Tongue (tissue), 2 donors: ENCODE measurements around the gene CPA1. TPM values are rescaled to one million over a fixed set of nuclear protein-coding genes. Genes with fewer than 3 reads are reported as not detected.

ENCODE experiments used
- DNase-seq: peaks from one replicate; pipeline ENCODE4 v3.0.0-alpha.2; 2015
- total RNA-seq: library from RNA; depleted of rRNA; stranded (reverse); fragments of >200 nt; gene quantifications from one replicate; pipeline ENCODE4 v1.2.3, GENCODE V29; 2014

Gene CPA1
- total RNA-seq = 2.9 TPM

- DNase-seq = peak; percentile 58
Measured at GRCh38 chr7:130379921-130380860, at the start of gene CPA1. CPA1 (plus strand) TSS chr7:130380494; CDS start chr7:130380521, 27 bp downstream.

DNA sequence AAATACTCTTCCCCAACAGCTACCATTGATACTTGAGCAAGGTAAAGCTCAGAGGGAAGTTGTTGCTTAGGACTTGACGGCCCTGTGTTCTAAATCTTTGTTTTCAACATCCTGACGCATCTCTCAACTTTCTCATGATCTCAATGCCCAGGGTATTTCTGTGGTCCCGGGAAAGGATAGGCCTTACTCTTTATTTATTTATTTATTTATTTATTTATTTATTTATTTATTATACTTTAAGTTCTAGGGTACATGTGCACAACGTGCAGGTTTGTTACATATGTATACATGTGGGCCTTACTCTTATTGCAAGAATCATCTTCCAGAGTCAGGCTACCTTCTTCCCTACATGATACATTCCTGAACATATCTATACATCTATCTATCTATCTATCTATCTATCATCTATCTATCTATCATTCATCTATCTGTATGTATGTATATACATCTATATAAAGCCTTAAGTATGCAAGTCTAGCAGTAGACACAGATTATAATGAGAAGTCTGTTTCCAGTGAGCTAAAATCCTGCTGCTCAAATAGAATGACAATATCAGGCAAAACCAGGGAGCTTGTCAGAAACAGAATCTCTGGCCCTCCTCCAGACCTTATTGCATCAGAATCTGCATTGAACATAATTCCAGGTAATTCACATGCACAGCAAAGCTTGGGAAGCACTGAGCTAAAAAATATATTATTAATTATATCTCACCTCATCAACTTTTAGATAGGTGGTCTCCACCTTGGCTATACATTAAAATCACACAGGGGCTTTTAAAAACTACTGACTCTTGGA lies 47.8 kb upstream of the CPA1 start:
- no peak for DNase-seq

DNA sequence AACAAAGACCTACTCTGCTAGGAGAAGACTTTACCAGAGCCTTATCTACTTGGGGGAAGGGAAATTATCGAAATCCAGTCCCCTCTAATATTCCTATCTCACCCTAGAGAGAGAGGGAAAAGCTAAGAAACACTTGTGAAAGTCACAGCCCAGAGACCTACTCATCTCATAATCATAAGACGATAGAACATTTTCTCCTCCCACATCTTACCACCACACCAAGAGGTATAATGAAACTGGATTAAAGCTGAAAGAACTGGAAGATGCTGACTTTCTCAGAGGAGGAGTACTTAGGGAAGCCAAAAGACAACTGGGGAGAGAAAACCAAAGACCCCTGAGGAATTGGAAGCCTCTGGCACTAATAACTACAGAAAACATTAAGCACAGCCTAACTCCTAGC lies 46.5 kb upstream of the CPA1 start:
- no peak for DNase-seq

DNA sequence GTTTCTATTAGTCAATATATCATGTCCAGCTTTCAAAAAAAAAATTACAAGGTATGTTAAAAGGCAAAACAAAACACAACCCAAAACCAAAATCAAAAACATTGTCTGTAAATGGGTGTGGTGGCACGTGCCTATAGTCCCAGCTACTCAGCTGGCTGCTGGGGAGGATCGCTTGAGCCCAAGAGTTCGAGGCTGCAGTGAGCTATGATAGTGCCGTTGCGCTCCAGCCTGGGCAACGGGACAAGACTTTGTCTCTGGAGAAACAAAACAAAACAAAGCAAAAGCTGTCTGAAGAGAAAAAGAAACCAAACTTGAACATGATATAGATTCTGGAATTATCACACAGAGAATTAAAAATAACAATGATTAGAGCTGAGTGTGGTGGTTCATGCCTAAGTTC lies 46.0 kb upstream of the CPA1 start:
- peak; percentile 69 for DNase-seq

GRCh38 chr7:130337410-130337971 lies 42.8 kb upstream of the CPA1 start:
- DNase-seq = no peak

- DNase-seq = no peak
Measured at GRCh38 chr7:130338233-130338632, 42.1 kb upstream of the CPA1 start.

DNA sequence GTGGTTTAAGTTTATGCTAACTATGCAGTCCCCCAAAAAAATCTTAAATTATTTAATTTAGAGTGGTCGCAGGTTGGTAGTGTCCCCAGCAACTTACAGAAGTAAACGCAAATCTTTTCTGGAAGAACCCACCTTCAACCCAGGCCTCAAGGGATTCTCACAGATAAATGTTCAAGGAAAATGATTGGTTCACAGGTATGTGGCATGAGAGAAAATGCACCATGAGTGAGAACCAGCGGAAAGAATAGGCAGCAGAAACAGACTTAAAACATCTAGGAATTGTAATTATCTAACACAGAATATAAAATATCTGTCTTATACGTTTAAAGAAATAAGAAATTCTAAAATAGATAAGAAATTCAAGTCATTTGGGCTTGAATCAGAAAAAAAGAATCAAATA lies 38.4 kb upstream of the CPA1 start:
- no peak for DNase-seq

DNA sequence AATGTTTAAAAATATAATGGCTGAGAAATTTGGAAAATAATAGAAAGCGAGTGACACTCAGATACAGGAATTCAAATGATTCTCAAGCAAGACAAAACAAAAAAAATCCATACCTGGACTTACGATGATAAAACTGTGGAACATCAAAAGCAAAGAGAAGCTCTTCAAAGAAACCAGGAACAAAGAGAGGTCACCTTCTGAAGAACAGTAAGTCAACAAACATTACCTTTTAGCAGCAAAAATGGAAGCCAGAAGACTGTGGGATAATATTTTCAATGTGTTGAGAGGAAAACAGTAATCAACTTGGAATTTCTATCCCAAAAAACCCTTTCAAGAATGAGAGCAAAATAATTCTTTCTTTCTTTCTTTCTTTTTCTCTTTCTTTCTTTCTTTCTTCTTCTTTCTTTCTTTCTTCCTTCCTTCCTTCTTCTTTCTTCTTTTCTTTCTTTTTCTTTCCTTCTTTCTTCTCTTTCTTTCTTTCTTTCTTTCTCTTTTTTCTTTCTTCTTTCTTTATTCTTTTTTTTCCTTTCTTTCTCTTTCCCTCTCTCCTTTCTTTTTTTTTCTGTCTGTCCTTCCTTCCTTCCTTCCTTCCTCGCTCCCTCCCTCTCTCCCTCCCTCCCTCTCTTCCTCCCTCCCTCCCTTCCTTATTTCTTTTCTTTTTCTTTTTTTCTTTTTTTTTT lies 37.5 kb upstream of the CPA1 start:
- DNase-seq = no peak

DNA sequence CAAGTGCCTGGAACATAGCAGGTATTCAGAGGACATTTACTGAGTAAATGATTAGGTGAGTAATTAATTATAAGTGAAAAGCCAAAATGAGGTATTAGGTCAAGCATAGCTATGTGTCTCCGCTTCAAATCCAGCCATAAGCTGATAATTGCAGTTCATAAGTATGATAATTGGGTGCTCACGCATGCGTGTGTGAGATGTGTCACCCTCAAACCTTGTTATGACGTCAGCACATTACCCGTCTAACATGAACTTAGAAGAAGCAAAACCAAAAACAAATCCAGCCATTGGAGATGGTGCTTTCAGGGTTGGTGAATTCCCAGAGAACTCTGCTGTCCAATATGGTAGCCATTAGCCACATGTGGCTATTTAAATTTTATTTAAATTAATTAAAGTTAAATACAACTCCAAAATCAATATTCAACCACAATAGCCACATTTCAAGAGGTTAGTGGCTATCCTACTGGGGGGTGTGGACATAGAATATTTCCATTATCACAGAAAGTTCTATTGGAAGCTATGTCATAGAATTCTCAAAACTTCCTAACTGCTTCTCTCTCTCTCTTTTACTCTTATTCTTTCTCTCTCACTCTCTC lies 35.9 kb upstream of the CPA1 start, which contains the start of gene CPA5:
Gene CPA5, plus strand, starts transcription at position 546 of the 596 bp plus-strand sequence. CDS start 1,670 bp downstream, outside the sequence.
- DNase-seq = no peak

- DNase-seq = peak; percentile 91
Measured at GRCh38 chr7:130345136-130345535, 35.2 kb upstream of the CPA1 start.

DNA sequence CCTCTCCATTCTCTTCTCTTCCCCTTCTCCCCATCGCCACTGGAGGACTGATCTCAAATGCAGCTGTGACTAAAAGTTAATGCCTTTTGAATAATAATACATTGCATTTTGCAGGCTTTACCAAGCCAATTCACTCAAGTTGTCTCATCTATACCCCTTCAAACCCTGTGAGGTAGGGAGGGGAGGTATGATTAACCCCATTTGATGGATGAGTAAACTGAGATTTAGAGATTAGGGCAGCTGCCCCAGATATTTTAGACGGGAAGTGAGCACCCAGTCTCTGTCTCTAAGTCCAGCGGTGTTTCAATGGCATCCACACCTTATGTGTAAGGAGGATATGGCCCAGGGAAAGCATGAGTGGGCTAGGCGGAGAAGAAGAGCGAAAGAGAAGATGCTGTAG lies 34.6 kb upstream of the CPA1 start:
- no peak for DNase-seq

- DNase-seq = no peak
Measured at GRCh38 chr7:130346177-130346905, 34.0 kb upstream of the CPA1 start.

DNA sequence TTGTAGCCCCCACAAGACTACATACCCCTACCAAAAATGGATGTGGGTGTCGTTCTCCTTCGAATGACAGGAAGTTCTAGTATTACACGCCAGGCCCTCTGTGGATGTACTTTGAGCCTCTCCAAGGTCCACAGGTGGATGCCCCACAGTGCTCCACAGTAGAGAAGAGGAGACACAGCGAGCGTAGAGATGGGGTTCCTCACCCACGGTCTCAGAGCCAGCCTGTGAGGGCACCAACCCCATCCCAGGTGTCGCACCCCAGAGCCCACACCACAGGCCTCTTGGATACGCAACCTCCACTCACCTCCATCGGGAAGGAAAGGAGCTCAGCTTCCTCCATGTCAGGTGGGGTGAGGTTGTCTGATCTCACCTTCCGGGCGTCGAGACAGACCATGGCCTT lies 33.4 kb upstream of the CPA1 start:
- DNase-seq = no peak

- DNase-seq = no peak
Measured at GRCh38 chr7:130349911-130350782, 30.1 kb upstream of the CPA1 start.

GRCh38 chr7:130350945-130351790 lies 29.1 kb upstream of the CPA1 start:
- peak; percentile 90 for DNase-seq

DNA sequence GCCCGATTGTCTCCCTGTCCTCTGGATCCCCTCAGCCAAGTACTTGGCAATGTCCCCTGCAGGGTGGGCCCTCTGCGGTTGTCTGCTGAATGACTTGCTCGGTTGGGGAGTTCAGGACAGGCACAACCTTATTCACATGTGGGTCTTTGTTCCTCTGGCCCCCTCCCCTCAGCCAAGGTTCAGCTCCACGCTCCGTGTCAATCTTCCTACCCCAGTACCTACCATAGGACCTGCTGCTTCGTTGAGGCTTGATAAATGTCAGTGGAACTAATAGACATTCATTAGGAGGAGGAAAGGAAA lies 28.6 kb upstream of the CPA1 start:
- no peak for DNase-seq

- DNase-seq = peak; percentile 46
Measured at GRCh38 chr7:130352194-130353074, 27.9 kb upstream of the CPA1 start.

- no peak for DNase-seq
Measured at GRCh38 chr7:130353196-130353595, 27.1 kb upstream of the CPA1 start.
